Kidney (tissue), 14 donors: ENCODE results near the gene RANBP3. TPM values are rescaled to one million over a fixed set of nuclear protein-coding genes. Genes with fewer than 3 reads are reported as not detected.
"Not testable (repeated sequence)": the region's sequence is repeated elsewhere in the genome, so short reads cannot be mapped to it uniquely, and the experiment has no call there.

Experiments
- DNase-seq, 5 donors: peaks; one replicate each; pipeline ENCODE4 v3.0.0-alpha.2; 2013 to 2020
- FAIRE-seq: peaks from 2 replicates; lab custom pipeline; 2012; peaks lifted over from hg19 to GRCh38; lab: Jason Lieb, UNC
- H3K27ac ChIP-seq, 2 donors: one replicate each; pipeline ENCODE4 v1.7.0; 2013; ENCODE audit warnings: low read depth in 2 of 2, low read length in 2 of 2, inconsistent platforms in 1 of 2
- H3K27me3 ChIP-seq: one replicate; pipeline ENCODE4 v1.7.1; 2013; ENCODE audit warnings: low read length, inconsistent platforms; ENCODE audit not compliant: control insufficient read depth, insufficient read depth
- H3K36me3 ChIP-seq, 3 donors: one replicate each; pipeline versions ENCODE4 v1.7.0 to v1.7.1; 2013; ENCODE audit warnings: low read length in 3 of 3, control low read depth in 1 of 3, inconsistent platforms in 1 of 3; ENCODE audit not compliant: insufficient read depth in 3 of 3, control insufficient read depth in 2 of 3
- H3K4me1 ChIP-seq, 3 donors: one replicate each; pipeline versions ENCODE4 v1.7.0 to v1.7.1; 2013; ENCODE audit warnings: low read length in 3 of 3, inconsistent platforms in 1 of 3, low read depth in 1 of 3; ENCODE audit not compliant: control insufficient read depth in 2 of 3, insufficient read depth in 2 of 3
- H3K4me3 ChIP-seq, 3 donors: one replicate each; pipeline versions ENCODE4 v1.7.0 to v1.8.1; 2013; ENCODE audit warnings: low read length in 3 of 3, control low read depth in 1 of 3, inconsistent platforms in 1 of 3
- H3K9ac ChIP-seq, 3 donors: one replicate each; pipeline versions ENCODE4 v1.7.0 to v1.7.1; 2013; ENCODE audit warnings: low read length in 3 of 3, control low read depth in 1 of 3, inconsistent platforms in 1 of 3
- H3K9me3 ChIP-seq, 3 donors: one replicate each; pipeline versions ENCODE4 v1.7.0 to v1.7.1; 2013; ENCODE audit warnings: low read length in 3 of 3, control low read depth in 1 of 3, inconsistent platforms in 1 of 3; ENCODE audit not compliant: control insufficient read depth in 2 of 3, insufficient read depth in 1 of 3
- CTCF ChIP-seq: IDR thresholded peaks from 3 replicates; pipeline ENCODE4 v1.5.1; 2012; ENCODE audit warnings: mild to moderate bottlenecking, moderate library complexity, borderline replicate concordance; ENCODE audit not compliant: insufficient read depth; ENCODE audit errors: extremely low read depth
- intact Hi-C: fragments of 100-400 bp; cut with DNase I; formaldehyde crosslinking; loops from one replicate; pipeline ENCODE4 v1.11.1; 2022
- polyA plus RNA-seq: library from polyadenylated mRNA; stranded (reverse); fragments of 350-450 nt; fragmentation: Illumina TruSeq; extraction: RNeasy Lipid Tissue Mini Kit (QIAGEN cat#74804); gene quantifications from one replicate; pipeline ENCODE4 v1.2.3, GENCODE V29; 2014; ENCODE audit warnings: low read depth, low replicate concordance; ENCODE audit not compliant: insufficient read depth
- total RNA-seq: library from RNA; stranded (reverse); fragmentation: NEBNext Ultra II Directional; extraction: Animal tissue kit (Norgen Biotek cat#: 25700); gene quantifications from one replicate; pipeline ENCODE4 v1.2.1, GENCODE V29; 2021
- donor health status: control.
- donor health status: control.
- donor health status: control.
- donor health status: control.
- donor health status: control.
- donor health status: DM: yes; HTN: yes; CAD: no.
- donor health status: Normal renal cell carcinoma (clear cell type).

RANBP3 gene
- total and polyA plus RNA-seq, 2 donors from 2014 or later = 33.7 to 69.7 TPM

- DNase-seq = no peak
- H3K36me3 ChIP-seq = no peaks in the 10 kb centered on the region
- H3K9me3 ChIP-seq = no peaks in the 10 kb centered on the region
- peak overlapping the region in 1 of 2 donors; percentile 22 for H3K27ac ChIP-seq
- no peak overlapping the region for H3K4me3 ChIP-seq
- no peaks in the 10 kb centered on the region for H3K27me3 ChIP-seq
- no peak for FAIRE-seq
- peaks cover 0 to 9% (median 7%) of the 10 kb centered on the region in 3 donors for H3K4me1 ChIP-seq
- no peak overlapping the region for H3K9ac ChIP-seq
- no peak for TF ChIP-seq CTCF
- intact Hi-C loops = no loop called here
These were observed 97.7 kb downstream of the RANBP3 start for GRCh38 chr19:5880196-5880595.

- TF ChIP-seq CTCF = no peak
- intact Hi-C loops = no loop called here
- Histone ChIP-seq H3K9me3 (no peaks in the 10 kb centered on the region), H3K9ac (no peak overlapping the region), H3K36me3 (no peaks in the 10 kb centered on the region), H3K4me3 (no peak overlapping the region), H3K27ac (no peak overlapping the region), H3K4me1 (peaks cover 0 to 15% (median 7%) of the 10 kb centered on the region in 3 donors), H3K27me3 (no peaks in the 10 kb centered on the region)
- peak in 2 of 5 donors; percentile 37 to 50 for DNase-seq
- FAIRE-seq = no peak
These were observed 100.1 kb downstream of the RANBP3 start for GRCh38 chr19:5877882-5878281.

GRCh38 chr19:5877427-5877826 lies 100.5 kb downstream of the RANBP3 start:
- no peak overlapping the region for H3K27ac ChIP-seq
- no peak overlapping the region for H3K9ac ChIP-seq
- H3K4me1 ChIP-seq = peaks cover 0 to 15% (median 7%) of the 10 kb centered on the region in 3 donors
- no peak overlapping the region for H3K4me3 ChIP-seq
- FAIRE-seq (no peak), DNase-seq (no peak)
- no peaks in the 10 kb centered on the region for H3K36me3 ChIP-seq
- H3K9me3 ChIP-seq = no peaks in the 10 kb centered on the region
- no peaks in the 10 kb centered on the region for H3K27me3 ChIP-seq
- TF ChIP-seq CTCF = no peak
- intact Hi-C loops = no loop called here

- intact Hi-C loops, FAIRE-seq: not testable (repeated sequence)
These were observed 103.4 kb downstream of the RANBP3 start for GRCh38 chr19:5874496-5874895.

More at GRCh38 chr19:5874496-5874895, 103.4 kb downstream of the RANBP3 start:
- not testable (repeated sequence) for H3K27me3 ChIP-seq, DNase-seq, H3K9ac ChIP-seq, H3K9me3 ChIP-seq, H3K36me3 ChIP-seq, H3K4me3 ChIP-seq
- Histone ChIP-seq H3K27ac (peak overlapping the region; percentile 8 to 32), H3K4me1 (peaks cover 0 to 10% (median 3%) of the 10 kb centered on the region in 3 donors)
